ENCODE measurements around the gene TSPAN3. TPM values are rescaled to one million over a fixed set of nuclear protein-coding genes. Genes with fewer than 3 reads are reported as not detected.
A peak's percentile ranks its signal among the peaks of the same experiment; 100 is the strongest.

Gene TSPAN3
- total and polyA plus RNA-seq, 7 donors = 146 to 330 (median 210) TPM

DNA sequence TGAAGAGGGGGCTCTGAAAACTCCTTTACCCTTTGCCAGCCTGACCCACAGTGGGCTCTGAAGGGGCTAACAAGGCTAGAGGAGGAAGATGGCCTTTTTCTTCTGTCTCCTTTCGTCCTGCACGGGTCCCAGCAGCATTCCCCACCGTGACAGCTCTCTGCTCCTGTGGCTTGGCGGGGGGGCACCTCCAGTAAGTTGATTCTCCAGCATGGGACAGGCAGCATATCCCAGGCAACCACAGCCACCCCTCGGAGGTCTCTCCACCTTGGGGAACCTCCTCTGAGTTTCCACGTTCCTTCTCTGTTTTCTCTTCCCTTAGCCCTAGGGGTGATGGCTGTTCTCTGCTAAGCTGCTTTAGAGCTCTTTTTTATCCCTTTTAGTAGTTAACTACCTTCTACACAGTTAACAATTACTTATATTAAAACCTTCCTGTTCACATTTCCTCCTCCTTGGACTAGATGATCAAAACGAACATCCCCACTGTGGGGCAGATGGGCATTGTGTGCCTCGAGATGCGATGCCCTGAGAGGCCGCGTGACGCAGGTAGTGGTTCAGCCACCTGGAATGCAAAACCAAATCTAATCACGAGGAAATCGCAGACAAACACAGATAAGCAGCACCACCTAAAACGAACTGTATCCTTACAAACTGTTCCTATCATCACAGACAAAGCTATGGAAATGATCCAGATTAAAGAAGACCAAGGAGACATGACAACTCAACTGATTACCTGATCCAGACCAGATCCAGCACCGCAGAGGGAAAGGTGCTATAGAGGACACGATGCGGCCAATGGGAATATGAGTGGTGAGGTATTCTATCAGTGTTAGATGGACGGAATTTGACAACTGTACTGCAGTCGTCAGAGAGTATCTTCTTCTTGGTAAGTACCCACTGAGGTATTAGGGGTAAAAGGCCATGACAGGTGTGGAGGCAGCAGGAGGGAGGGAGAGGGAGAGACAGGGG is 27.7 kb downstream of the TSPAN3 start:
- ATAC-seq (peak in 1 of 4 donors; percentile 23), DNase-seq (no peak)
- Histone ChIP-seq H3K9me3 (no peaks in the 10 kb centered on the region), H3K4me3 (no peak overlapping the region), H3K4me1 (peaks cover 33% of the 10 kb centered on the region), H3K36me3 (ENCODE audit: insufficient read depth in 1 of 2, low read depth in 1 of 2) (peaks cover 2 to 70% of the 10 kb centered on the region in 2 donors), H3K27ac (peak overlapping the region; percentile 81), H3K27me3 (ENCODE audit: insufficient read depth in 3 of 3, low read length in 2 of 3) (no peaks in the 10 kb centered on the region)
- 78 to 84% (median 78%) methylated on average over 20 of the region's 20 CpGs for WGBS, 3 donors
- TF ChIP-seq, protein P1, sequence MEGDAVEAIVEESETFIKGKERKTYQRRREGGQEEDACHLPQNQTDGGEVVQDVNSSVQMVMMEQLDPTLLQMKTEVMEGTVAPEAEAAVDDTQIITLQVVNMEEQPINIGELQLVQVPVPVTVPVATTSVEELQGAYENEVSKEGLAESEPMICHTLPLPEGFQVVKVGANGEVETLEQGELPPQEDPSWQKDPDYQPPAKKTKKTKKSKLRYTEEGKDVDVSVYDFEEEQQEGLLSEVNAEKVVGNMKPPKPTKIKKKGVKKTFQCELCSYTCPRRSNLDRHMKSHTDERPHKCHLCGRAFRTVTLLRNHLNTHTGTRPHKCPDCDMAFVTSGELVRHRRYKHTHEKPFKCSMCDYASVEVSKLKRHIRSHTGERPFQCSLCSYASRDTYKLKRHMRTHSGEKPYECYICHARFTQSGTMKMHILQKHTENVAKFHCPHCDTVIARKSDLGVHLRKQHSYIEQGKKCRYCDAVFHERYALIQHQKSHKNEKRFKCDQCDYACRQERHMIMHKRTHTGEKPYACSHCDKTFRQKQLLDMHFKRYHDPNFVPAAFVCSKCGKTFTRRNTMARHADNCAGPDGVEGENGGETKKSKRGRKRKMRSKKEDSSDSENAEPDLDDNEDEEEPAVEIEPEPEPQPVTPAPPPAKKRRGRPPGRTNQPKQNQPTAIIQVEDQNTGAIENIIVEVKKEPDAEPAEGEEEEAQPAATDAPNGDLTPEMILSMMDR (IDR thresholded peaks at IDR 0.05) = no peak
- intact Hi-C loops (cut with DNase I) = no loop called here

DNA sequence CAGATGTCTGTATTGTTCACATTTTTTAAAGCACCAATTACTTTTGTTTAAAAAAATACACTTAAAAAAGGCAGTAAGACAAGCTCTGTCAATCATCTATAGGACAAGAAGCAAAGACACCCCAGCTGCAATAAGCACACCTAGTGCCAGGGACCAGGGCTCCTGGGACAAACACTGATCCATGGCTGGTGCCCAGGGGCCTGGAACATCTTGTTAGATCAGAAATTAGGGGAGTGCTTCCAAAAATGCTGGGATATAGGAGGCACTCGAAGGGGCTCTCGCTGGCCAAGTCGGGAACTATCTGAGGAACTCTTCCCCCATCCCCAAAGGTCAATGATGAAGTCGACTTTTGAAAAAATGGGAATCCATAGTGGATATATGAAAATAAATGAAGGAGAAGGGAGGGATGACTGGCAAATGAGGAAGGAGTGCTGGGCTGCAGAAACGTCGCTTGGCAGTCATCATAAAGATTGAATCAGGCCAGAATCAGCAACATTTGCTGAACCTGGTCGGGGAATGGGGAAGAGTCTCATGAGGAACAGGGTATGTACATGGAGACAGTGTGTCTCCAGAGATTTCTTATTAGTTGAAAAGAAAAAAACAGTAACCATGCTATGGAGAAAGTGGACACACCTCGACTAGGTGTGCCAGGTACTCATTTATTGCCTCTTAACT is 28.5 kb downstream of the TSPAN3 start:
- Histone ChIP-seq H3K9me3 (no peaks in the 10 kb centered on the region), H3K4me1 (peaks cover 33% of the 10 kb centered on the region), H3K27me3 (ENCODE audit: insufficient read depth in 3 of 3, low read length in 2 of 3) (no peaks in the 10 kb centered on the region), H3K36me3 (ENCODE audit: insufficient read depth in 1 of 2, low read depth in 1 of 2) (peaks cover 2 to 63% of the 10 kb centered on the region in 2 donors), H3K27ac (peak overlapping the region; percentile 81), H3K4me3 (no peak overlapping the region)
- TF ChIP-seq, protein P1 (IDR thresholded peaks at IDR 0.05) = no peak
- ATAC-seq = no peak
- WGBS, 3 donors = 70 to 82% (median 77%) methylated on average over 8 of the region's 8 CpGs
- no peak for DNase-seq
- intact Hi-C loops (cut with DNase I) = no loop called here

DNA sequence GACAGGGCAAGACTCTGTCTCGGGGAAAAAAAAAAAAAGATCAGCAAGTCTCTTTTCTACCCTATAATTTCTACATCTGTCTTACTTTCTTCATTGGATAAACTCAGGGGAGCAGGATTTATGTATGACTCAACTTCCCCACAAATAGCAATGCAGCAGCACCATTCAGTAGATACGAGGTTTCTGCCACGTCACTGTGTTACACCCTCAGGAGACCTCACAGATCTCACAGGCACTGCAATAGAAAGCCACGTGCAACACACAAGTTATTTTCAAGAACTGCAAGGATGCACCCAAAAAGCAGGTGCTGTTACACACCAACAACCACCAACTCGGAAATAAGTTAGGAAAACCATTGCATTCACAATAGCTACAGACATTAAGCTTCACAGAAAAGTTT is 30.2 kb downstream of the TSPAN3 start:
- Histone ChIP-seq H3K27me3 (ENCODE audit: insufficient read depth in 3 of 3, low read length in 2 of 3) (no peaks in the 10 kb centered on the region), H3K4me1 (peaks cover 21% of the 10 kb centered on the region), H3K9me3 (no peaks in the 10 kb centered on the region), H3K4me3 (no peak overlapping the region), H3K36me3 (ENCODE audit: insufficient read depth in 1 of 2, low read depth in 1 of 2) (peaks cover 2 to 55% of the 10 kb centered on the region in 2 donors), H3K27ac (peak overlapping the region; percentile 5)
- TF ChIP-seq, protein P1 (IDR thresholded peaks at IDR 0.05) = no peak
- intact Hi-C loops (cut with DNase I) = no loop called here
- ATAC-seq = peak in 1 of 4 donors; percentile 37
- no peak for DNase-seq
- 61 to 93% (median 65%) methylated on average over 5 of the region's 5 CpGs for WGBS, 3 donors

DNA sequence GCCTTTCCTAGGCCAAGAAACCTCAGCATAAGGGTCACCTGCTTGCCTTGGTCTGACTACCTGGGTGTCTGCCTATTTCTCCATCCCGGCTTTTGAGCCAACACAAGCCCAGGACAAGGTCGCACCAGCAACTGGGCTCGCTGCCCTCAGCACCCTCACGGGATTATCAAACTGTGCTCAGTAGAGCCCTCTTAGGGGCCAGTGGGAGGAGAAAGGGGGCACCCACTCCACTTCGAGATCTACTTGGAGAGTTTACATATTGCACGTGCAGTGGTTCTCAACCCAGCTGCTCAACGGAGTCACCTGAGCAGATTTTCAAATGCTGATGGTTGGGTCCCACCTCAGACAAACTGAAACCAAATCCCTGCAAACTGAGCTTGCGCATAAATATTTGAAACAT is 31.1 kb downstream of the TSPAN3 start:
- Histone ChIP-seq H3K27me3 (ENCODE audit: insufficient read depth in 3 of 3, low read length in 2 of 3) (no peaks in the 10 kb centered on the region), H3K36me3 (ENCODE audit: insufficient read depth in 1 of 2, low read depth in 1 of 2) (peaks cover 0 to 47% of the 10 kb centered on the region in 2 donors), H3K4me1 (peaks cover 19% of the 10 kb centered on the region), H3K9me3 (no peaks in the 10 kb centered on the region), H3K27ac (peak overlapping the region; percentile 69), H3K4me3 (no peak overlapping the region)
- intact Hi-C loops (cut with DNase I) = loop anchor here in 1 of 2 donors (5.0 kb wide), 1 partner anchor 32 kb away; the partner anchor contains the start of gene TSPAN3
- ATAC-seq (no peak), DNase-seq (no peak)
- WGBS, 3 donors = 68% methylated on average over 8 of the region's 8 CpGs; no CpG with 5 or more reads in 2 of the 3 donors
- TF ChIP-seq, protein P1 (IDR thresholded peaks at IDR 0.05) = no peak

Measured in psoas muscle (tissue), 8 donors.